HepG2 (cell line): ENCODE results near the gene JPT1. TPM values are rescaled to one million over a fixed set of nuclear protein-coding genes. Genes with fewer than 3 reads are reported as not detected.

ENCODE experiments used
- ARHGAP35 ChIP-seq: sonication (generic); formaldehyde crosslinking; IDR thresholded peaks from 2 replicates; pipeline ENCODE4 v1.9.0; 2022; ENCODE audit warnings: mild to moderate bottlenecking, inconsistent platforms, moderate library complexity, missing genetic modification reagents, borderline replicate concordance
- ATF5 ChIP-seq: sonication (generic); formaldehyde crosslinking; IDR thresholded peaks from 2 replicates; pipeline ENCODE4 v1.4.0; 2020; ENCODE audit warnings: mild to moderate bottlenecking, low read depth, missing genetic modification reagents
- ELF1 ChIP-seq: sonication (generic); formaldehyde crosslinking; IDR thresholded peaks from 2 replicates; pipeline ENCODE4 v1.4.0; 2020; ENCODE audit warnings: missing genetic modification reagents
- FOXA3 ChIP-seq: IDR thresholded peaks from 2 replicates; pipeline ENCODE4 v1.6.1; 2016; ENCODE audit warnings: missing genetic modification reagents, missing compliant biosample characterization
- FOXK2 ChIP-seq: fragments of 450-650 bp; IDR thresholded peaks from 2 replicates; pipeline ENCODE4 v1.6.1; 2016
- GTF2F1 ChIP-seq: fragments of 150-350 bp; IDR thresholded peaks from 2 replicates; pipeline ENCODE4 v1.6.1; 2014; ENCODE audit warnings: low read length
- HMGA1 ChIP-seq: sonication (generic); formaldehyde crosslinking; conservative IDR thresholded peaks from 2 replicates; pipeline ENCODE4 v1.4.0; 2020; ENCODE audit warnings: missing genetic modification reagents
- KDM2A ChIP-seq: sonication (generic); formaldehyde crosslinking; IDR thresholded peaks from 2 replicates; pipeline ENCODE4 v1.4.0; 2020; ENCODE audit warnings: low read depth, missing genetic modification reagents, borderline replicate concordance
- KLF15 ChIP-seq: sonication (generic); formaldehyde crosslinking; IDR thresholded peaks from 2 replicates; pipeline ENCODE4 v1.8.1; 2023; ENCODE audit warnings: borderline replicate concordance, mild to moderate bottlenecking, inconsistent platforms, missing genetic modification reagents, mixed read lengths
- NFKB2 ChIP-seq: sonication (generic); formaldehyde crosslinking; IDR thresholded peaks from 2 replicates; pipeline ENCODE4 v1.4.0; 2020; ENCODE audit warnings: missing genetic modification reagents, borderline replicate concordance
- NFKBIZ ChIP-seq: IDR thresholded peaks from 2 replicates; pipeline ENCODE4 v1.6.1; 2018; ENCODE audit warnings: missing genetic modification reagents, missing compliant biosample characterization
- NFRKB ChIP-seq: fragments of 450-650 bp; IDR thresholded peaks from 2 replicates; pipeline ENCODE4 v1.6.1; 2017
- NR2F2 ChIP-seq: IDR thresholded peaks from 2 replicates; pipeline ENCODE4 v1.6.1; 2012; ENCODE audit warnings: low read depth, inconsistent platforms, borderline replicate concordance
- ONECUT2 ChIP-seq: sonication (generic); formaldehyde crosslinking; IDR thresholded peaks from 2 replicates; pipeline ENCODE4 v1.4.0; 2020; ENCODE audit warnings: missing genetic modification reagents
- PCBP2 ChIP-seq: fragments of 200-400 bp; formaldehyde crosslinking; optimal IDR thresholded peaks from 2 replicates; pipeline ENCODE3; 2018; ENCODE audit warnings: low read length, low read depth; ENCODE audit not compliant: poor library complexity, severe bottlenecking
- PHF8 ChIP-seq: sonication (generic); formaldehyde crosslinking; IDR thresholded peaks from 2 replicates; pipeline ENCODE4 v1.5.0; 2020; ENCODE audit warnings: missing genetic modification reagents
- PPARG ChIP-seq: conservative IDR thresholded peaks from 2 replicates; pipeline ENCODE4 v1.6.1; 2016; ENCODE audit warnings: missing biosample characterization, missing genetic modification reagents
- RBM22 ChIP-seq: fragments of 200-400 bp; formaldehyde crosslinking; optimal IDR thresholded peaks from 2 replicates; pipeline ENCODE3; 2017; ENCODE audit warnings: mild to moderate bottlenecking, low read length, moderate library complexity
- SIX1 ChIP-seq: sonication (generic); formaldehyde crosslinking; IDR thresholded peaks from 2 replicates; pipeline ENCODE4 v1.4.0; 2020; ENCODE audit warnings: missing genetic modification reagents, borderline replicate concordance
- SNAPC5 ChIP-seq: sonication (generic); formaldehyde crosslinking; IDR thresholded peaks from 2 replicates; pipeline ENCODE4 v1.8.1; 2023; ENCODE audit warnings: mild to moderate bottlenecking, missing genetic modification reagents, borderline replicate concordance
- SYNCRIP ChIP-seq: fragments of 200-400 bp; formaldehyde crosslinking; IDR thresholded peaks from 2 replicates; pipeline ENCODE4 v1.6.1; 2018; ENCODE audit warnings: mild to moderate bottlenecking, low read depth, low read length; ENCODE audit not compliant: insufficient read depth
- U2AF2 ChIP-seq: fragments of 200-400 bp; formaldehyde crosslinking; IDR thresholded peaks from 2 replicates; pipeline ENCODE4 v1.6.1; 2017; ENCODE audit warnings: low read depth, mild to moderate bottlenecking, low read length
- ZBTB34 ChIP-seq: sonication (generic); formaldehyde crosslinking; IDR thresholded peaks from 2 replicates; pipeline ENCODE4 v1.8.0; 2022; ENCODE audit warnings: mild to moderate bottlenecking, missing genetic modification reagents
- ZNF17 ChIP-seq: sonication (generic); formaldehyde crosslinking; IDR thresholded peaks from 2 replicates; pipeline ENCODE4 v1.5.0; 2020; ENCODE audit warnings: mild to moderate bottlenecking, missing genetic modification reagents
- ZNF414 ChIP-seq: sonication (generic); formaldehyde crosslinking; IDR thresholded peaks from 2 replicates; pipeline ENCODE4 v1.5.0; 2020; ENCODE audit warnings: missing genetic modification reagents
- ZNF547 ChIP-seq: sonication (generic); formaldehyde crosslinking; IDR thresholded peaks from 2 replicates; pipeline ENCODE4 v1.5.1; 2020; ENCODE audit warnings: mild to moderate bottlenecking, missing genetic modification reagents
- ZNF556 ChIP-seq: sonication (generic); formaldehyde crosslinking; IDR thresholded peaks from 2 replicates; pipeline ENCODE4 v1.4.0; 2020; ENCODE audit warnings: mild to moderate bottlenecking, missing genetic modification reagents, borderline replicate concordance
- ZNF558 ChIP-seq: sonication (generic); formaldehyde crosslinking; IDR thresholded peaks from 2 replicates; pipeline ENCODE4 v1.9.0; 2022; ENCODE audit warnings: mild to moderate bottlenecking, missing genetic modification reagents, borderline replicate concordance
- ZNF629 ChIP-seq: sonication (generic); formaldehyde crosslinking; conservative IDR thresholded peaks from 2 replicates; pipeline ENCODE4 v1.5.0; 2020; ENCODE audit warnings: missing genetic modification reagents
- ZNF790 ChIP-seq: sonication (generic); formaldehyde crosslinking; IDR thresholded peaks from 2 replicates; pipeline ENCODE4 v1.8.0; 2022; ENCODE audit warnings: missing genetic modification reagents, mild to moderate bottlenecking, borderline replicate concordance
- polyA plus RNA-seq, 8 experiments: library from polyadenylated mRNA; depleted of rRNA in 3 of 8; stranded (reverse) in 7 of 8; unstranded in 1 of 8; fragments of >200 nt; fragmentation: Illumina TruSeq in 4 of 8; extraction: Trizol in 4 of 8; gene quantifications; 2 replicates each; pipeline versions ENCODE4 v1.2.1 to v1.2.3, GENCODE V29; 2011 to 2016; ENCODE audit warnings: low read depth in 4 of 8, missing spikeins in 1 of 8, mixed read lengths in 1 of 8; ENCODE audit not compliant: insufficient read depth in 1 of 8
- total RNA-seq, 5 experiments: library from RNA; depleted of rRNA; stranded (reverse); fragments of >200 nt; fragmentation: Illumina TruSeq; extraction: Trizol; gene quantifications; 2 replicates each; pipeline ENCODE4 v1.2.3, GENCODE V29; 2016; ENCODE audit warnings: low read depth in 1 of 5

The JPT1 gene
- total and polyA plus RNA-seq, 2 of the 13 experiments (the other 11 are each of a cell fraction or from before 2014, with no cell fraction given): 43.3 to 256 TPM

- TF ChIP-seq ZNF556 (CRISPR knock-in tag): no peak
- no peak for TF ChIP-seq ONECUT2 (CRISPR knock-in tag)
- TF ChIP-seq NFKB2 (CRISPR knock-in tag): peak; percentile 57; the same call in 1 of the 2 replicates
- TF ChIP-seq SIX1: no peak
- peak; percentile 60 for TF ChIP-seq ELF1
- TF ChIP-seq PCBP2: no peak
- 0 out of 2 replicates have a peak, but pooled peaks have one; percentile 47 for TF ChIP-seq SNAPC5 (CRISPR knock-in tag)
- peak; percentile 75 for TF ChIP-seq PHF8 (CRISPR knock-in tag)
- TF ChIP-seq U2AF2: no peak
- no peak; the same call in 1 of the 2 replicates for TF ChIP-seq ZNF414 (CRISPR knock-in tag)
- no peak for TF ChIP-seq FOXK2
- TF ChIP-seq ZNF547 (CRISPR knock-in tag): peak; percentile 80
- TF ChIP-seq ZNF629: 0 out of 2 replicates have a peak, but pooled peaks have one; percentile 6
- no peak for TF ChIP-seq ZNF790
- TF ChIP-seq FOXA3 (CRISPR knock-in tag): no peak
- TF ChIP-seq NFKBIZ (CRISPR knock-in tag): no peak
- 0 out of 2 replicates have a peak, but pooled peaks have one; percentile 31 for TF ChIP-seq PPARG
- no peak for TF ChIP-seq ATF5 (CRISPR knock-in tag)
- no peak for TF ChIP-seq NFRKB
- no peak for TF ChIP-seq ZNF17
- no peak for TF ChIP-seq ARHGAP35
- TF ChIP-seq GTF2F1: no peak
- 0 out of 2 replicates have a peak, but pooled peaks have one; percentile 50 for TF ChIP-seq ZBTB34 (CRISPR knock-in tag)
- no peak for TF ChIP-seq KLF15
- no peak for TF ChIP-seq HMGA1 (CRISPR knock-in tag)
- no peak for TF ChIP-seq SYNCRIP
- TF ChIP-seq KDM2A (CRISPR knock-in tag): peak; percentile 78
- TF ChIP-seq RBM22: no peak
- no peak for TF ChIP-seq NR2F2
- peak; percentile 91 for TF ChIP-seq ZNF558
Measured at GRCh38 chr17:75109407-75110233, 44.7 kb downstream of the JPT1 start, which contains the start of gene ARMC7 (continued).
